Renal cortical epithelial cell (primary cell): ENCODE data around the gene PHF19. TPM values are rescaled to one million over a fixed set of nuclear protein-coding genes. Genes with fewer than 3 reads are reported as not detected.

Source experiments
- total RNA-seq: library from RNA; depleted of rRNA; stranded (reverse); fragments of >200 nt; gene quantifications from 2 replicates; pipeline ENCODE4 v1.2.3, GENCODE V29; 2014

PHF19 gene
- total RNA-seq, 1 donor from 2014 or later = 8.0 TPM

Other genes with a start within 250 kb of the PHF19 start
- gene MEGF9, start 162.7 kb downstream of the PHF19 start, total RNA-seq = 16.5 and 28.0 TPM in 2 replicates
- 24.3 and 43.9 TPM in 2 replicates for gene FBXW2, start 83.8 kb downstream of the PHF19 start, total RNA-seq
- 25.5 and 38.4 TPM in 2 replicates for gene PSMD5, start 34.3 kb downstream of the PHF19 start, total RNA-seq
- 3.4 and 16.0 TPM in 2 replicates for gene TRAF1, start 49.6 kb upstream of the PHF19 start, total RNA-seq
- 0.87 and 2.6 TPM in 2 replicates for gene C5, start 173.1 kb upstream of the PHF19 start, total RNA-seq
- gene CNTRL, start 197.8 kb upstream of the PHF19 start, total RNA-seq = 6.2 and 6.4 TPM in 2 replicates